HG03457 (cell line): ENCODE measurements around the gene COMP.

Source experiments
- ATAC-seq: cut with Tn5 transposase; IDR thresholded peaks from one replicate; pipeline ENCODE4 v1.9.1; 2021; ENCODE audit warnings: moderate number of reproducible peaks; ENCODE audit not compliant: unreplicated experiment

COMP gene

DNA sequence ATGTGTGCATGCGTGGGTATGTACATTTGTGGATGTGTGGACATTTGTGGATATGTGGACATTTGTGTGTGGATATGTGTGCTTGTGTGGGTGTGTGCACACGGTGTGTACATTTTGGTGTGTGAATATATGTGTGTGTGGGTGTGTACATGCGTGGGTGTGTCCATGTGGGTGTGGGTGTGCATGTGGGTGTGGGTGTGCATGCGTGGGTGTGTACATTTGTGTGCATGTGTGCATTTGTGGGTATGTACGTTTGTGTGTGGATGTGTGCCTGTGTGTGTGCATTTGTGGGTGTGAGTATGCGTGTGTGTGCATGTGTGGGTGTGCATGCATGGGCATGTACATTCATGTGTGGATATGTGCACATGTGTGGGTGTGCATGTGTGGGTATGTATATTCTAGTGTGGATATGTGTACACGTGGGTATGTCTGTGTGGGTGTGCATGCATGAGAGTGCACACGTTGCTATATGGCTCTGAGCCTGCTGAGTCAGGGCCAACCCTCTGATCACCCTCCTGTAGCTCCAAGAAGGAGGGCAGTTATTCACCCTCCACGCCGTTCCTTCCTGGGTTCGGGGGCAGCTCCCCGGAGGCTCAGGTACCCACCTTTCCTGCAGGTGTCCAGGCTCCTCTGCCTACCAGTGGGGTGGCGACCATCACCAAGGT, 20.3 kb downstream of the COMP start:
- ATAC-seq, result no peak

DNA sequence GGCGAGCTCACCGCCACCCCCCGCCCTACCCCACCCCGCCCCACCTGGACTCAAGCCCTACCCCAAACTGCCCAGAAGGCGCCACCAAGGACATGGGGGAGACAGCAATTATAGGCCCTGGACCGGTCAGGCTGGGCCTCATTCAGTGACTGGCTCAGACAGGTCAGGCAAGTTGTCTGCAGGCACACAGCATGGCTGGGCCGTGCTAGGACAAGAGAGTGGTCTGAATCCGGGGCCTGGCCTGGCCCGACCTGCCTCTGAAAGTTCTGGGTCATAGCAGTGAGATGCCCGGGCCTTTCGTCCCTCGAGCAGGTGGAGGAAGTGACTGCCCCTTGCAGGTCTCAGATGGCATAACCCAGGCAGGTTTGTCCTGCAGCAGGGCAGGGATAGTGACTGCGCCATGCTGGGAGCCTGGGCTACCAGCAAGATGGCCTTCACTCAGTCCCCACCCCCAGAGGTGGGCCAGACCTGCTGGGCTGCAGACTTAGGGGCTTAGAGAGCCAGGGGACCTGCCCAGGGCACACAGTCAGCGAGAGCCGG, 21.0 kb downstream of the COMP start:
- ATAC-seq, result no peak

DNA sequence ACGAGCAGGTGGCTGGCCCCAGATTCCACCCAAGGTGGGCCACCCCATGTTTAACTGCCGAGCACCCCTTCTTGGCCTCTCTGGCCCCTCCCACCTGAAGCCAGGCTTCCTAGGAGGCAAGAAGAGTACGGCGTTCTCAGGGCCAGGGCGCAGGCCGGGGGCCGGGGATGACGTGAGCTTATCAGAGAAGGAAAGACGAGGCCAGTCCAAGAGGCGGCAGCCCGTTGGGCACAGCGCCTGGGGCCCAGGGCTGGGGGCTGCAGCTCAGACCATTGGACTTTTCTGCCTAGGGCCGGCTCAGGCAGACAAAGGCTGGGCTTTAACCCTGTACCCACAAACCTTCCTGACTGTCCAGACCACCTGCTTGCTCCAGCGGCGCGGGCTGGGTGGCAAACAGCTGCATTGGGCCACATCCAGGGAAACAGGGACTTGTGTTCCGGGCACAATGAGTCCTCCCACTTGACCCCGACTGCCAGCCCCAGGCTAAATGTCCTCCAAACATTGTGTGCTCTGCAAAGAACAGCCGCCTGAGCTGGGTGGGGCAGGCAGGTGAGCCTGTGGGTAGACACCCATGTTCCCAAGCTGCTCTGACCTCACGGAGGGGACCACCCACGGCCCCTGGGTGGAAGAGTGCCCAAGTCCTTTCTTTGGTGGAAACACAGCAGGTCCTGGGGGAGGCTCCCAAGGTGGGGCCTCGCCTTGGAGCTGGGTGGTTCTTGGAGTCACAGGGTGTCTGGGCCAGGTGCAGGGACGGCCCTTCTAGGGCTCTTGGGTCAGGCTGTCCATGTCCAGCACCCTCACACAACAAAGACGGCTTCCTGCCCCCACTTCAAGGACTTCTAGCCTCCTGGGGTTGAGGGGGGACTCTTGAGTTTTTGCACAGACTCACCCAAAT, 21.9 kb downstream of the COMP start:
- ATAC-seq, result no peak

DNA sequence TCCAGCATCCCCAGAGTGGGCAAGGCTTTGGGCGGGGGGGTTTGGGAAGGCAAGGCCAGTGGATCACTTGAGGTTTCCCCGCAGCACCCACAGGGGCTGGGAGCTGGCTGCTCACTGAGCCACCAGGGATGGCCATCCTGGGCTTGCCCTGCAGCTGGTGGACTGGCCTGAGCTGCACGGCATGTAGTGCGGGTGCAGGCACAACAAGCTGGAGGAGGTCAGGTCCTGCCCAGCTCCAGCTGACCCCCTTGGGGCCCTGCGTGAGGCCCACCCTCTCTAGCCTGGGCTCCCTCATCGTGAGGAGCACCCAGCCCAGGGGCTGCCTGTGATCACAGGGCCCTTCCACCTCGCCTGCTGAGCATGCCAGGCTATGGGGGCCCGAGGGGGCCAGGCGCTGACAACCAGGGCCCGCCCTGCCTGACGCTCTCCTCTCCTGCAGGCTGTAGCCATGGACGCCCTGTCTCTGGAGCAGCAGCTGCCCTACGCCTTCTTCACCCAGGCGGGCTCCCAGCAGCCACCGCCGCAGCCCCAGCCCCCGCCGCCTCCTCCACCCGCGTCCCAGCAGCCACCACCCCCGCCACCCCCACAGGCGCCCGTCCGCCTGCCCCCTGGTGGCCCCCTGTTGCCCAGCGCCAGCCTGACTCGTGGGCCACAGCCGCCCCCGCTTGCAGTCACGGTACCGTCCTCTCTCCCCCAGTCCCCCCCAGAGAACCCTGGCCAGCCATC, 22.9 kb downstream of the COMP start:
- no peak for ATAC-seq

DNA sequence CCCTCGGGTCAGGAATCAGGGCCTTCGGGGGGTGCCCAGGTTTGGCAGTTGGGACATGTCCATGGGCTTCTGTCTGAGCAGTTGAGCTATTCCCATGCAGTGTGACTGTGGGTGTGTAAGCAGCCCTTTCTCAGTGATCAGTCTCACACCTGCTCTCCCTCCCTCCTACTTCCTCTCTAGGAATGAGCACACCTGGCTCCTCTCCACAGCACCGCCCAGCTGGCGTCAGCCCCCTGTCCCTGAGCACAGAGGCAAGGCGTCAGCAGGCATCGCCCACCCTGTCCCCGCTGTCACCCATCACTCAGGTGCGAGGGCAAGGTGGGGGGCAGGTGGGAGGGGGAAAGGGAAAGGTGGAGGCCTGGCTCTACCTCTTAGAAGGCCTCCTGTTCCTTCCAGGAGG, 25.9 kb downstream of the COMP start:
- ATAC-seq, result no peak

DNA sequence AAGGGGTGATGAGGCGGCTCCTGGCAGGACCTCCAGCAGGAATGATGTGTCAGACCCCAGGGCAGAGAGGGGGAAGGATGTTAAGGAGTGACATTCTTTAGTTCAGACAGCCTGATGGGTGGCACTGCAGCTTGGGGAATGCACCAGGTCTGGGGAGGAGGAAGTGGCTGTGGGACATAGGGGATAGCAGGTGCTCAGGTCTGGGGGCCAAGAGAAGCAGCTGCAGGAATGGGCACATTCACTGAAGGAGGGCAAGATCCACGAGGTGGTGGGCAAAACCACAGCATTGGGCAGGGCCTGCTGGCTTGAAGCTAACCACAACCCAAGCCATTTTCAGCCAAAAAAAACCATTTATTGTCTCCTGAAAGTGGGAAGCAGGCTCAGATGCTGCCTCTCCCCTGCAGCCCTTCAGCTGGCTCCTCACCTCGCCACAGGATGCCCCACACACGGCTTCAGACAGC, 26.5 kb downstream of the COMP start:
- no peak for ATAC-seq

DNA sequence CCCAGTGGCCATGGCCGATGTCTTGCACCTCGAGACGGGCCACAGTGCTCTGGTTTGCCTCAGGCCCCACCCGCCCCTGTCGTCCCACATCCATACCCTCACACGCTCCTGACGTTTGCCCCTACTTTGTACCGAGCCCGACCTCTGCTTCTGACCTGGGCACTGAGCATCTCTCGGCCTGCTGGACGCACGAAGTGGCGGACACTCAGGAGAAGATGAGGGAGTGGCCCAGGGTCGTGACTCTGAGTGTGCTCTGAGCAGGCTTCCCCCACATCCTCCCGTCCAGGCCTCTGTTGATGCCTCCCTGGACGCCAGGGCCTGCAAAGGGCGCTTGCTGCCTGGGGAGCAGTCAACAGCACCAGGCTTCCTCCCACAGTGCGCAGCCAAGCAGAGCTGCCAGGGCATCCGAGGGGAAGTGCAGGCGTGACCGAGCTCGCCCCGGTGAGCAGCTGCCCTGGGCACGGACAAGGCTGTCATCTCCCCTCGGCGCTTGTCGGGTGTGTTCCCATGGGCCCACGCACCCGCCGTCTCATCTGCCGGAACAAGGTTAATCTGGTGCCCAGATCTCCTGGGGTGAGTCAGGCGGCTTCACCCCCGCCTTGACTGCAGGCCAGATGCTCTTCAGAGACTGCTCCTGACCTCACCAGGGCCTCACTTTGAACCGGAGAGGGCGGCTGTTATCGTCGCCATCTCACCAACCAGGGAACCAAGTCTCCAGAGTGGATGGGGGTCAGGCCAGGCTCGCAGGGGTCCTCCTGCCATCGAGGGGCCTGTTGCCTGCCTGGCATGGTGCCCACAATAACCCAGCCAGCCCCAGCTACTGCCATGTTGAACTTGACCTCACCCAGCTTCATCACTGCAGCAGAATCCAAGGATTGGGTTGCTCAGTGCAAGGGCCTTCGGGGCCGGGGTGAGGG, 27.2 kb downstream of the COMP start:
- no peak for ATAC-seq

DNA sequence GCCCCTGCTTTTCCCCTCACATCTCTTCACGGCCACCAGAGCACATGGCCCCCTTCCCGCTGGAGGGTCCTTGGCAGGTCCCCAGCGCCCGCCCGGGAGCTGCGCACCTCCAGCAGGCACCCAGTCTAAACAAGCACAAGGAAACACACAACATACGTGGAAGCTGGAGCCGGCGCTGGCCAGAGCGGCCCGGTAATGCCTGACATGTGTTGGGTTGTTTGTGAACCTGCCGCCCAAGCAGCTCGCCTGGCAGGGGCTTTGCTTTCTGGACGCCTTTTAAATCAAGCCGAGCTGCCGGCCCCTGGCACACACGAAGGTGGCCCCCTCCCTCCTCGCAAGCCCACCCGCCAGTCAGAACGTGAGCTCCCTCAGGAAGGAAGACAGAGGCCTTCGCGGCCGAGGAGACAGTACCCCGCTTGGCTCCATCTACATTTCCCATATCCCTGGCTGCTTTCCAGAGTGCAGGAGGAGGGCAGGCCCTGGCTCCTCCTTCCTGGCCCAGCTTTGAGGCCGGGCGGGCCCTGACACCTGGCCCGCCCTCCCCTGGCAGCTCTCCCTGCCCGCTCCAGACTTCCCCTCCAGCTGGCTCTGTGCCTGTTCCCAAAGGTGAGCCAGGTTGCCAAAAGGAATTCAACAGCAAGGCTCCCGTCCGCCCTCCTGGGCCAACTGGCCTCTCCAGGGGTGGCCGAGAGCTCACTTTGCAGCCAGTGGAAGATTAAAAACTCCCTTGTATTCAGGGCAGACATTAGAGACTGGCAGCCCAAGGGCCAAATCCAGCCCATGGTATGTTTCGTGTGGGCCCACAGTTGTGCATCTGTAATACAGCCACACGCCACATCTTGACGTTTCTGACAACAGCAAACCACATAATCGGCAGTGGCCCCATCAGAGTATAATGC, 28.7 kb downstream of the COMP start:
- no peak for ATAC-seq

DNA sequence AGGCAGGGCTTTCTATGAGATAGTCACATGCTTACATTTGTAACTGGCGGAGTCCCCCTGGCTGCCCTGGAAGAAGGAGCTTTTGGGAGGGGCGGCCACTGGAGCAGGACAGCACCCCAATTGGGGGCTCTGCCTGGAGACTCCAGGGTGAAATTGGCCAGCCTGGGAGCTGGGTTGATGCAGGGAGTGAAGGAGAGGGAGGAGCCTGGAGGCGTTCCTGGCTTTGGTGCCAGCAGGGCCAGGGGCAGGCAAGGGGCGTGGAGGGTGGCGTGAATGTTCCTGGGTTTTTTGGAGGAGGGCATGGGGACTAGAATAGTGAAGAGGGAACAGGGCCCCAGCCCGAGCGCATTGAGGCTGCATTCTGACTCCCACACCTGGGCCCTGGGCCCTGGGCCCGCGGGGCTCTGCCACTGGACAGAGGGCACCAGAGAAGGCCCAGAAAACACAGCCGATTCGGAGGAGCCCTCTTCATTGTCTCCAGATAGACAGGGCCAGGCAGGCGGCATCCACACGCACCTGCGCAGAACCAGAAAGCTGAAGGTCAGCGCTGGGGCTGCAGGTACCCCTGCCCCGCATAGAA, 29.5 kb downstream of the COMP start:
- ATAC-seq, result no peak

DNA sequence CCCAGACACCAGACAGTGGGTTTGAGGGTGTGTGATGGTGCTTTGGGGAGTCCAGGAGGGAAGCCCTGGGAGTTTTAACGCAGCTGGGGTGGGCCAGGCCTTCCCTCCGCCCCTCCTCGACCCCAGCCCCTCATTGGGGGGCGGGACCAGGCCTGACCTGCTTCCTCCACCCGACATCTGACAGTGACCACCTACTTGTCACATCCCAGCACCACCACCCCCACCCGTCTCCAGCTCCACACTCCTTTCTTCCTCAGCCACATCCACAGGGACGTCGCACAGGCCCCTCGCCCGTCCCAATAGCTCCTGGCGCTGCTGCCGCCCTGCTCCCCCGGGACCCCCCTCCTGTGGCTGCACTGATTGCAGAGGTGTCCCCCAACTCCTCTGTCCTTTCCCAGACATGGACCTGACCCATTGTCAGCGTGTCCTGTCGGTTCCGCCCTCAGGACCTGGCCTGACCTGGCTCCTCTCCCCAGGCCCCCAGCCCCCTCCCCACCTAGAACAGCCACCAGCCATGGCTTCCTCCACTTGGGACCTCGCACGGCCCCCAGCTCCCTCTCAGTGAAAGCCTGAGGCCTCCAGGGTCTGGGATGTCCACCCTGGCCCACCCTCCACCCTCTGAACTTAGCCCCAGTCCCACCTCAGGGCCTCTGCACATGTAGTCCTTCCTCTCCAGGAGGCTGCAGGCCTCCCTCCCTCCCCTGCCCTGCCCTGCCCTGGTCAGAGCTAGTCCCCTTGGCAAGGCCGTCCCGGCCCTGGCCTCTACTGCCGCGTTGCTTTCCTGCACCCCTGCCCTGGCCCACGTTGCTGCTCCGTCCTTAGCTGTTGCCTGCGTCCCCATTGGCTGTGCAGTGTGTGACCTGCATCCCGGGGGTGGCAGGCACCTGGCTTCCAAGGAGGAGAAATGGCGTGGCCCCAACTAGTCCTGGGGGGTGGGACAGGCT, 30.4 kb downstream of the COMP start:
- no peak for ATAC-seq

DNA sequence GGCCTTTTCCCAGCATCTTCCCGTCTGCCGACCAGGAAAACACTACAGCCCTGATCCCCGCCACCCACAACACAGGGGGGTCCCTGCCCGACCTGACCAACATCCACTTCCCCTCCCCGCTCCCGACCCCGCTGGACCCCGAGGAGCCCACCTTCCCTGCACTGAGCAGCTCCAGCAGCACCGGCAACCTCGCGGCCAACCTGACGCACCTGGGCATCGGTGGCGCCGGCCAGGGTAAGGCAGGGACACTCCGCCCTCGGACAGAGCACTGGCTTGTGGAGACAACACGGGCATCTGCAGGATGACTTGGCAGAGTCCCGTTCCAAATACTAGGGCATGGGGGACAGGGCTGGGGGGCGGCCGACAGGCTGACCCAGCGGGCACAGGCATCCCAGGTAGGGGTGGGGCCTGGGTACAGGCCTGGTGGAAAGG, 31.1 kb downstream of the COMP start:
- no peak for ATAC-seq

DNA sequence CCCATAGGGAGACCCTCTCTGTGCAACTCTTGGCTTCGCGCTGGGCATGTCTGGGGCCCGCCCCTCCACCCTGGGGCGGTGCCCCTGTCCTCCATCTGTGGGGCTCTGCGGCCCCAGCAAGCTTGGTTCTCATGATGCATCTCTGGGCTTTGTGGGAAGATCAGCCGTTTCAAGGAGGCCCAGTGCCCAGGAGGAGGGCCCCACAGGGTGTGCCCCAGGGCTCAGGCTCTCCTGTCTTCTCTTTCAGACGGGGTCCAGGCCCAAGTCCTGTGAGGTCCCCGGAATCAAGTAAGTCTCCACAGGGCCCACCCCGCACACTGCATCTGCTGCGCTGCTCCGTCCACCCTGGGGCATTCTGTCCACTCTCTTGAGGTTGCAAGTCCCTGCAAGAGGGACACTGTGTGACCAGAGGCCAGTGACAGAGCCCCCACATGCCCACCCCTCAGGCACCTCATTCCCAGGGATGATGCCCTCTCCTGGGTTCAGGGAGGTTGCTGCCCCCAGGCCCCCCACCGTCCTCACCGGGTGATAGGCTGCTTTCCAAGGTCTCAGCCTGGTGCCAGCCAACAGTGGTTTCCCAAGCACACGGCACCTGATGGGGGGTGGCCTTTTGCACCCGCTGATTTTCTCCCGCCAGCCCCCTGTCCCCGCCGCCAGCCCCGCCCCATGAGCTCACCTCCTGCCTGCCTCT, 31.7 kb downstream of the COMP start:
- ATAC-seq, result no peak

DNA sequence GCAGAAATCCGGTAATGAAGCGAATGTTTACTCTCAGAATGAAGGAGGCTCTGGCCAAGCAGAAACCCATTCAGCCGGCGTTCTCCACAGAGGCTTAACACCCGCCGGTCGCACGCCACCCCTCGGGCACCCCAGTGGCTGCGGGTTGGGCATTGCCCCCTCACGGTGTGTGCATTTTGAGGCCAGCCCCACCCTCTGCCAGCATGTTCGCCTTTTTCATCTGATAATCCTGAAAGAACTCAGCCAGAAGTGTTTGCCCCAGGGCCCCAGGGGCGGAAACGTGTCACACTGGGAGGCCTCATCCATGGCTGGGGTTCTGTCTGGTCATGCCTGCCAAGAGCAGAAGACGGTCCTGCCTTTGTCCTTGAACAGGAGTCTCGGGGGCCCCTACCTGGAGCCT, 34.2 kb downstream of the COMP start:
- no peak for ATAC-seq

DNA sequence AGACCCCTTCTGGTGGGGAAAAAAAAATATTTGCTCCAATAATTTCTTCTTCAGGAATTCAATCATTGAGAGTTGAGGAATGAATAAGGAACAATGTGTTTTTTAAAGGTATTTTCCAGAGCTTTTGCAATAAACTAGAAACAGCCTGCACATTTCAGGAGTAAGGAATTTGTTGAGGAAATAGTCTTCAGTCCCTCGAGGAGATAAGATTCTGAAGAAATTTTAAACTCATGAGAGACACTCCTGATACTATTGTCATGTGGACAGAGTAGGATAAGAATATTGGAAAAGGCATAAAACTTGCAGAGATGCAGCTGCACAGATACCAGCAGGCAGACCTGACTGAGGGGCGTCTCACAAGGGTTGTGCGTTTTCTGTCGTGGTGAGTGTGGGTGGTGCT, 36.6 kb downstream of the COMP start:
- ATAC-seq, result no peak

DNA sequence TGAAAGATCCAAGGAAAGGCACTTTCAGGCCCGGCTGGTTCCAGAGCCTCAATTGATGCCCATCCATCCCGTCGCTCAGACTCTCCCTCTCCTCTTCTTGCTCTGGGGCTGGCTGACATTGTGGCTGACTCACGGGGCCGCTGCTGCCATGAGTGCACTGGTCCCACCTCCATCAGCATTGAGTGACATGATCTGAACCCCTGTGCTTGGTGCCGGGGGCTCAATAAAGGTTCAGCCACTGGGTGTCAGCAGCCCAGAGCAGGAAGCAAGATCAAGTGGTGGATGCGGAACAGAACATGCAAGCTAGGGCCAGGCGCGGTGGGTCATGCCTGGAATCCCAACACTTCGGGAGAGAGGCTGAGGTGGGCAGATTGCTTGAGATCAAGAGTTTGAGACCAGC, 39.5 kb downstream of the COMP start:
- no peak for ATAC-seq

DNA sequence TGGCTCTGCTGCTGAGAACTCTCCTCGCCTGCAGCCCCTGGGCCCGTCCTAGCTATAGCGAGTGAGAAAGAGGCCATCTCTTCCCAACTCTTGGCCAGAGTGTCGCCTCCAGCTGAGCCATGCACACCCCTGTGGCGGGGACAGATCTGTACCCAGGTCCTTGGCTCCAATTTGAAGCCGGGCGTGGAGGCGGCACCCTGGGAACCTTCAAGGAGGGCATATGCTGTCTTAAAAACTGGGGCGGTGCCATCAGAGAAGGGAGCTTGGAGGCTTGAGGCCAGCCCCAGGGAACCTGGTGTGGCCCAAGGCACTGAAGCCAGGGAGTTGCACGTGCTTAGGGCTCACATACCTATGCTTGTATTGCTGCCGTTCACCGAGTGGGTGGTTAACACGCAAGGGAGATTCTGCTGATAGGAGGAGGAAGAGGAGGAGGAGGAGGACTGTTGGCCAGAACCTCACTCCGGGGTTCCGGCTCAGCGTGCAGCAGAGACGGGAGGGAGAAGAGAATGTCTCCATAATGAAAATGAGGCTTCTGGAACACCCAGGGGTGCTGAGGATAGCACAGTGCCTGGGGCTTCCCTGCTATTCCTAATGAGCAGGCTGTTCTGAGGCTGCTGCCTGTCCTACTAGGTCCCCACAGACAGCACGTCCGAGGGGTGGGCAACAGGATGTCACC, 40.7 kb downstream of the COMP start:
- ATAC-seq, result no peak
